ENCODE results near the gene RELA. TPM values are rescaled to one million over a fixed set of nuclear protein-coding genes. Genes with fewer than 3 reads are reported as not detected.

Gene RELA
- total RNA-seq, 6 donors from 2014 or later: 42.9 to 86.8 (median 58.7) TPM

- no peak overlapping the region for H3K4me3 ChIP-seq
- 95 to 98% methylated on average over 8 to 14 of the region's 14 CpGs for WGBS, 2 donors
- no peaks in the 10 kb centered on the region for H3K27me3 ChIP-seq
- no peak for TF ChIP-seq EP300 (IDR thresholded peaks at IDR 0.05)
- no peak for TF ChIP-seq POLR2A (IDR thresholded peaks at IDR 0.05)
- TF ChIP-seq, protein P1, sequence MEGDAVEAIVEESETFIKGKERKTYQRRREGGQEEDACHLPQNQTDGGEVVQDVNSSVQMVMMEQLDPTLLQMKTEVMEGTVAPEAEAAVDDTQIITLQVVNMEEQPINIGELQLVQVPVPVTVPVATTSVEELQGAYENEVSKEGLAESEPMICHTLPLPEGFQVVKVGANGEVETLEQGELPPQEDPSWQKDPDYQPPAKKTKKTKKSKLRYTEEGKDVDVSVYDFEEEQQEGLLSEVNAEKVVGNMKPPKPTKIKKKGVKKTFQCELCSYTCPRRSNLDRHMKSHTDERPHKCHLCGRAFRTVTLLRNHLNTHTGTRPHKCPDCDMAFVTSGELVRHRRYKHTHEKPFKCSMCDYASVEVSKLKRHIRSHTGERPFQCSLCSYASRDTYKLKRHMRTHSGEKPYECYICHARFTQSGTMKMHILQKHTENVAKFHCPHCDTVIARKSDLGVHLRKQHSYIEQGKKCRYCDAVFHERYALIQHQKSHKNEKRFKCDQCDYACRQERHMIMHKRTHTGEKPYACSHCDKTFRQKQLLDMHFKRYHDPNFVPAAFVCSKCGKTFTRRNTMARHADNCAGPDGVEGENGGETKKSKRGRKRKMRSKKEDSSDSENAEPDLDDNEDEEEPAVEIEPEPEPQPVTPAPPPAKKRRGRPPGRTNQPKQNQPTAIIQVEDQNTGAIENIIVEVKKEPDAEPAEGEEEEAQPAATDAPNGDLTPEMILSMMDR (IDR thresholded peaks at IDR 0.05): no peak
- TF ChIP-seq POLR2AphosphoS5 (IDR thresholded peaks at IDR 0.05): no peak
- DNase-seq: peak in 1 of 2 donors; percentile 76
- H3K36me3 ChIP-seq: peaks cover 42 to 98% (median 84%) of the 10 kb centered on the region in 4 donors
- H3K9me3 ChIP-seq: no peaks in the 10 kb centered on the region
- ATAC-seq (ENCODE audit: low FRiP score in 2 of 2): no peak
- no peak overlapping the region for H3K27ac ChIP-seq
- H3K4me1 ChIP-seq: peaks cover 0 to 21% (median 6%) of the 10 kb centered on the region in 4 donors
Measured at GRCh38 chr11:65623177-65623576, 39.5 kb downstream of the RELA start.

- Histone ChIP-seq H3K27ac (no peak overlapping the region), H3K36me3 (peaks cover 42 to 97% (median 82%) of the 10 kb centered on the region in 4 donors), H3K4me3 (no peak overlapping the region), H3K27me3 (no peaks in the 10 kb centered on the region), H3K4me1 (peaks cover 6 to 28% (median 10%) of the 10 kb centered on the region in 4 donors), H3K9me3 (no peaks in the 10 kb centered on the region)
- DNase-seq (peak in 1 of 2 donors; percentile 70), ATAC-seq (ENCODE audit: low FRiP score in 2 of 2) (no peak)
- TF ChIP-seq EP300 (IDR thresholded peaks at IDR 0.05) (no peak), POLR2A (IDR thresholded peaks at IDR 0.05) (no peak), POLR2AphosphoS5 (IDR thresholded peaks at IDR 0.05) (no peak)
- TF ChIP-seq, protein P1 (IDR thresholded peaks at IDR 0.05): no peak
- 93 to 97% methylated on average over 11 to 16 of the region's 16 CpGs for WGBS, 2 donors
Measured at GRCh38 chr11:65622011-65622410, 40.7 kb downstream of the RELA start.

DNA sequence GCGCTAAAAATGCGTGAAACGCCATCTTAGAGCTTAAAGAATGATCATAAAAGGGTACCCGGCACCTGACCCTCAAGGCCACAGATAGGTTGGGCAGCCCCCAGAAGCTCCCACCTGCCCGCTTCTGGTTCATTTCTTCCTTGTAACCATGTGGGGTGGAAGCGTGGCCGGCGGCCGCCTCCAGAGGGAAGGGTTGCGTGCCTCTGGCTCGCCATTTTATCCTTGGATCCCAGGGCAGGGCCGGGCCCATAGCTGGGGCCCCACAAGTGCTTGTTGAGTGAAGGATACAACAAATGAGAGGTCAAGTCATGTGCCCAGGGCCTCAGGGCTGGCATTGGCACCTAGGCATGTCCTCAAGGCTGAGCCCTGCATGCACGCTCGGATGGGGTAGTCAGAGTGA lies 41.3 kb downstream of the RELA start:
- H3K27me3 ChIP-seq: no peaks in the 10 kb centered on the region
- WGBS, 2 donors: 69 to 91% methylated on average over 14 of the region's 14 CpGs
- H3K27ac ChIP-seq: peak overlapping the region in 2 of 4 donors; percentile 17 to 35
- peaks cover 38 to 92% (median 77%) of the 10 kb centered on the region in 4 donors for H3K36me3 ChIP-seq
- no peaks in the 10 kb centered on the region for H3K9me3 ChIP-seq
- ATAC-seq (ENCODE audit: low FRiP score in 2 of 2): no peak
- peaks cover 11 to 32% (median 16%) of the 10 kb centered on the region in 4 donors for H3K4me1 ChIP-seq
- TF ChIP-seq EP300 (IDR thresholded peaks at IDR 0.05): no peak
- TF ChIP-seq, protein P1 (IDR thresholded peaks at IDR 0.05): no peak
- no peak for TF ChIP-seq POLR2AphosphoS5 (IDR thresholded peaks at IDR 0.05)
- TF ChIP-seq POLR2A (IDR thresholded peaks at IDR 0.05): no peak
- H3K4me3 ChIP-seq: no peak overlapping the region
- DNase-seq: peak in 1 of 2 donors; percentile 74

- no peak for ATAC-seq (ENCODE audit: low FRiP score in 2 of 2)
- Histone ChIP-seq H3K27ac (peak overlapping the region in 1 of 4 donors; percentile 32), H3K27me3 (no peaks in the 10 kb centered on the region), H3K36me3 (peaks cover 34 to 84% (median 70%) of the 10 kb centered on the region in 4 donors), H3K4me1 (peaks cover 13 to 30% (median 16%) of the 10 kb centered on the region in 4 donors), H3K9me3 (no peaks in the 10 kb centered on the region), H3K4me3 (no peak overlapping the region)
- DNase-seq: peak in 1 of 2 donors; percentile 80
- TF ChIP-seq POLR2A (IDR thresholded peaks at IDR 0.05): no peak
- TF ChIP-seq, protein P1 (IDR thresholded peaks at IDR 0.05): no peak
- TF ChIP-seq EP300 (IDR thresholded peaks at IDR 0.05): no peak
- TF ChIP-seq POLR2AphosphoS5 (IDR thresholded peaks at IDR 0.05): no peak
- WGBS, 2 donors: 73 to 93% methylated on average over 10 to 19 of the region's 19 CpGs
Measured at GRCh38 chr11:65620666-65621065, 42.0 kb downstream of the RELA start.

All from upper lobe of left lung (tissue), 6 donors.